WTC11 (cell line): ENCODE measurements around the gene NR3C2.
"Not testable (repeated sequence)": the region's sequence is repeated elsewhere in the genome, so short reads cannot be mapped to it uniquely, and the experiment has no call there.

Experiments
- CREB1 ChIP-seq: sonication (generic); formaldehyde crosslinking; IDR thresholded peaks from 2 replicates; pipeline ENCODE4 v1.8.0; 2023; ENCODE audit warnings: mild to moderate bottlenecking, missing genetic modification reagents
- CREM ChIP-seq: sonication (generic); formaldehyde crosslinking; IDR thresholded peaks from 2 replicates; pipeline ENCODE4 v1.8.1; 2022; ENCODE audit warnings: mild to moderate bottlenecking, missing genetic modification reagents, moderate library complexity
- JUN ChIP-seq: sonication (generic); formaldehyde crosslinking; IDR thresholded peaks from 2 replicates; pipeline ENCODE4 v1.8.0; 2023; ENCODE audit warnings: mild to moderate bottlenecking, missing genetic modification reagents
- SMAD4 ChIP-seq: sonication (generic); formaldehyde crosslinking; IDR thresholded peaks from 2 replicates; pipeline ENCODE4 v1.8.0; 2022; ENCODE audit warnings: mild to moderate bottlenecking, missing genetic modification reagents
- ZNF416 ChIP-seq: fragments of 250-450 bp; sonication (Bioruptor Pico); IDR thresholded peaks from 2 replicates; pipeline ENCODE4 v1.9.0; 2021; ENCODE audit warnings: mild to moderate bottlenecking, inconsistent platforms
- TF ChIP-seq, protein P1 (sequence below): fragments of 200-600 bp; IDR thresholded peaks from 2 replicates; pipeline ENCODE4 v1.8.0; 2022; ENCODE audit warnings: antibody characterized with exemption
- TF ChIP-seq, protein P2 (sequence below): sonication (generic); formaldehyde crosslinking; IDR thresholded peaks from 2 replicates; pipeline ENCODE4 v1.8.1; 2023; ENCODE audit warnings: mild to moderate bottlenecking, missing genetic modification reagents, moderate library complexity

DNA sequence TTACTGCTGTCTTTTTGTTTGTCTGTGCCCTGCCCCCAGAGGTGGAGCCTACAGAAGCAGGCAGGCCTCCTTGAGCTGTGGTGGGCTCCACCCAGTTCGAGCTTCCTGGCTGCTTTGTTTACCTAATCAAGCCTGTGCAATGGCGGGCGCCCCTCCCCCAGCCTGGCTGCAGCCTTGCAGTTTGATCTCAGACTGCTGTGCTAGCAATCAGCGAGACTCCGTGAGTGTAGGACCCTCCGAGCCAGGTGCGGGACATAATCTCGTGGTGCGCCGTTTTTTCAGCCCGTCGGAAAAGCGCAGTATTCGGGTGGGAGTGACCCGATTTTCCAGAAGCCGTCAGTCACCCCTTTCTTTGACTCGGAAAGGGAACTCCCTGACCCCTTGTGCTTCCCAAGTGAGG is 118.9 kb downstream of the NR3C2 start:
- TF ChIP-seq, protein P1, sequence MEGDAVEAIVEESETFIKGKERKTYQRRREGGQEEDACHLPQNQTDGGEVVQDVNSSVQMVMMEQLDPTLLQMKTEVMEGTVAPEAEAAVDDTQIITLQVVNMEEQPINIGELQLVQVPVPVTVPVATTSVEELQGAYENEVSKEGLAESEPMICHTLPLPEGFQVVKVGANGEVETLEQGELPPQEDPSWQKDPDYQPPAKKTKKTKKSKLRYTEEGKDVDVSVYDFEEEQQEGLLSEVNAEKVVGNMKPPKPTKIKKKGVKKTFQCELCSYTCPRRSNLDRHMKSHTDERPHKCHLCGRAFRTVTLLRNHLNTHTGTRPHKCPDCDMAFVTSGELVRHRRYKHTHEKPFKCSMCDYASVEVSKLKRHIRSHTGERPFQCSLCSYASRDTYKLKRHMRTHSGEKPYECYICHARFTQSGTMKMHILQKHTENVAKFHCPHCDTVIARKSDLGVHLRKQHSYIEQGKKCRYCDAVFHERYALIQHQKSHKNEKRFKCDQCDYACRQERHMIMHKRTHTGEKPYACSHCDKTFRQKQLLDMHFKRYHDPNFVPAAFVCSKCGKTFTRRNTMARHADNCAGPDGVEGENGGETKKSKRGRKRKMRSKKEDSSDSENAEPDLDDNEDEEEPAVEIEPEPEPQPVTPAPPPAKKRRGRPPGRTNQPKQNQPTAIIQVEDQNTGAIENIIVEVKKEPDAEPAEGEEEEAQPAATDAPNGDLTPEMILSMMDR, result not testable (repeated sequence)
- not testable (repeated sequence) for TF ChIP-seq SMAD4 (CRISPR knock-in tag); JUN (CRISPR knock-in tag); ZNF416 (CRISPR knock-in tag); CREB1 (CRISPR knock-in tag); CREM
- TF ChIP-seq, protein P2, sequence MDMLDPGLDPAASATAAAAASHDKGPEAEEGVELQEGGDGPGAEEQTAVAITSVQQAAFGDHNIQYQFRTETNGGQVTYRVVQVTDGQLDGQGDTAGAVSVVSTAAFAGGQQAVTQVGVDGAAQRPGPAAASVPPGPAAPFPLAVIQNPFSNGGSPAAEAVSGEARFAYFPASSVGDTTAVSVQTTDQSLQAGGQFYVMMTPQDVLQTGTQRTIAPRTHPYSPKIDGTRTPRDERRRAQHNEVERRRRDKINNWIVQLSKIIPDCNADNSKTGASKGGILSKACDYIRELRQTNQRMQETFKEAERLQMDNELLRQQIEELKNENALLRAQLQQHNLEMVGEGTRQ (CRISPR knock-in tag), result not testable (repeated sequence)
